ENCODE data around the gene RAB5B.

DNA sequence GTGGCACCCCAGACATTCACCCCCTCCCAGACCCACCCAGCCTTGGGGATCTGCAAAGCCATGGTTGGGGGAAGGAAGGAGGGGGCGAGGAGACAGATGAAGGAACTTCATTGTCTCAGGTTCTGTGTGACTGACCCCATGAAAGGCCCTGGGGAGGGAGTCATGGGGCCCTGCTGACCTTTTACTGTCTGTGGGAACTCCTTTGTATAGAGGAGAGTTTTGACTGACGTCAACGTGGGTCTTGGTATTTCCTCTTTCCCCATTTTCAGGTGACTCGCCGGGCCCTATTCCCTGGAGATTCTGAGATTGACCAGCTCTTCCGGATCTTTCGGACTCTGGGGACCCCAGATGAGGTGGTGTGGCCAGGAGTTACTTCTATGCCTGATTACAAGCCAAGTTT lies 3.1 kb upstream of the RAB5B start:
- no peak for TF ChIP-seq EZH2 (IDR thresholded peaks at IDR 0.05; ENCODE audit: borderline replicate concordance, low read length)
- TF ChIP-seq, protein P1, sequence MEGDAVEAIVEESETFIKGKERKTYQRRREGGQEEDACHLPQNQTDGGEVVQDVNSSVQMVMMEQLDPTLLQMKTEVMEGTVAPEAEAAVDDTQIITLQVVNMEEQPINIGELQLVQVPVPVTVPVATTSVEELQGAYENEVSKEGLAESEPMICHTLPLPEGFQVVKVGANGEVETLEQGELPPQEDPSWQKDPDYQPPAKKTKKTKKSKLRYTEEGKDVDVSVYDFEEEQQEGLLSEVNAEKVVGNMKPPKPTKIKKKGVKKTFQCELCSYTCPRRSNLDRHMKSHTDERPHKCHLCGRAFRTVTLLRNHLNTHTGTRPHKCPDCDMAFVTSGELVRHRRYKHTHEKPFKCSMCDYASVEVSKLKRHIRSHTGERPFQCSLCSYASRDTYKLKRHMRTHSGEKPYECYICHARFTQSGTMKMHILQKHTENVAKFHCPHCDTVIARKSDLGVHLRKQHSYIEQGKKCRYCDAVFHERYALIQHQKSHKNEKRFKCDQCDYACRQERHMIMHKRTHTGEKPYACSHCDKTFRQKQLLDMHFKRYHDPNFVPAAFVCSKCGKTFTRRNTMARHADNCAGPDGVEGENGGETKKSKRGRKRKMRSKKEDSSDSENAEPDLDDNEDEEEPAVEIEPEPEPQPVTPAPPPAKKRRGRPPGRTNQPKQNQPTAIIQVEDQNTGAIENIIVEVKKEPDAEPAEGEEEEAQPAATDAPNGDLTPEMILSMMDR (IDR thresholded peaks at IDR 0.05; ENCODE audit: low read length), result no peak

Measured in OCI-LY1 (cell line).